Upper lobe of left lung (tissue), 6 donors: ENCODE results near the gene RIMKLA. TPM values are rescaled to one million over a fixed set of nuclear protein-coding genes. Genes with fewer than 3 reads are reported as not detected.
A peak's percentile ranks its signal among the peaks of the same experiment; 100 is the strongest.

ENCODE experiments used
- ATAC-seq, 2 donors: fragments of 200-7000 bp; cut with Tn5 transposase; one replicate each; pipeline ENCODE4 v1.9.1; 2022; ENCODE audit warnings: mild to moderate bottlenecking in 2 of 2, moderate library complexity in 2 of 2; ENCODE audit not compliant: low FRiP score in 2 of 2
- DNase-seq, 2 donors: peaks; one replicate each; pipeline ENCODE4 v3.0.0-alpha.2; 2019 to 2020
- H3K27ac ChIP-seq, 4 donors: fragments of 200-600 bp; sonication (generic); one replicate each; pipeline ENCODE4 v1.5.1; 2016 to 2019
- H3K27me3 ChIP-seq, 4 donors: fragments of 200-600 bp; sonication (generic); one replicate each; pipeline ENCODE4 v1.5.1; 2017 to 2019
- H3K36me3 ChIP-seq, 4 donors: fragments of 200-600 bp; sonication (generic); one replicate each; pipeline ENCODE4 v1.5.1; 2016 to 2019
- H3K4me1 ChIP-seq, 4 donors: fragments of 200-600 bp; sonication (generic); one replicate each; pipeline ENCODE4 v1.5.1; 2018 to 2019
- H3K4me3 ChIP-seq, 4 donors: fragments of 200-600 bp; sonication (generic); one replicate each; pipeline ENCODE4 v1.5.1; 2017 to 2019; ENCODE audit warnings: mild to moderate bottlenecking in 2 of 4, moderate library complexity in 1 of 4
- H3K9me3 ChIP-seq, 4 donors: fragments of 200-600 bp; sonication (generic); one replicate each; pipeline ENCODE4 v1.5.1; 2018 to 2019
- CTCF ChIP-seq, 6 experiments: fragments of 450-650 bp in 4 of 6; fragments of 200-600 bp in 2 of 6; sonication (generic) in 2 of 6; IDR thresholded peaks; one replicate each; pipeline ENCODE4 v1.5.1; 2016 to 2019; ENCODE audit warnings: antibody characterized with exemption in 6 of 6
- EP300 ChIP-seq, 4 donors: sonication (generic); formaldehyde crosslinking; IDR thresholded peaks; one replicate each; pipeline ENCODE4 v1.5.1; 2017; ENCODE audit warnings: antibody characterized with exemption in 4 of 4, control low read depth in 2 of 4
- POLR2A ChIP-seq, 4 donors: fragments of 450-650 bp; IDR thresholded peaks; one replicate each; pipeline ENCODE4 v1.5.1; 2016 to 2017; ENCODE audit warnings: antibody characterized with exemption in 4 of 4, mild to moderate bottlenecking in 2 of 4
- POLR2AphosphoS5 ChIP-seq, 2 donors: sonication (generic); formaldehyde crosslinking; IDR thresholded peaks; one replicate each; pipeline ENCODE4 v1.5.1; 2017; ENCODE audit warnings: antibody characterized with exemption in 2 of 2
- WGBS, 2 donors: methylation state at CpG; one replicate each; pipeline ENCODE4 v1.1.5; 2017 to 2018; 5-methylcytosine and 5-hydroxymethylcytosine counted together
- total RNA-seq, 6 donors: library from RNA; depleted of rRNA in 4 of 6; stranded (reverse); fragments of >200 nt in 4 of 6; gene quantifications; one replicate each; pipeline versions ENCODE4 v1.1.0 to v1.2.1, GENCODE V29; 2016 to 2021
- donor health status: DM: no; HTN: no; CAD: no; lungs with moderate emphysema.
- donor health status: DM: no; HTN: yes; CAD: no; lungs with severe emphysema.

The RIMKLA gene
- total RNA-seq, 6 donors from 2014 or later, result 5.2 to 16.6 (median 9.3) TPM

- H3K4me1 ChIP-seq, result no peaks in the 10 kb centered on the region
- DNase-seq (no peak), ATAC-seq (peak in 1 of 2 donors; percentile 32)
- no peaks in the 10 kb centered on the region for H3K36me3 ChIP-seq
- no peak overlapping the region for H3K4me3 ChIP-seq
- H3K27me3 ChIP-seq, result no peaks in the 10 kb centered on the region
- H3K9me3 ChIP-seq, result no peaks in the 10 kb centered on the region
- WGBS, 2 donors, result 62 to 64% methylated on average over 2 of the region's 2 CpGs
- H3K27ac ChIP-seq, result no peak overlapping the region
- TF ChIP-seq POLR2A (IDR thresholded peaks at IDR 0.05) (no peak), EP300 (IDR thresholded peaks at IDR 0.05) (no peak), POLR2AphosphoS5 (IDR thresholded peaks at IDR 0.05) (no peak)
These were observed 59.3 kb downstream of the RIMKLA start for GRCh38 chr1:42439940-42440339.

- DNase-seq (no peak), ATAC-seq (no peak)
- Histone ChIP-seq H3K27ac (no peak overlapping the region), H3K4me1 (no peaks in the 10 kb centered on the region), H3K9me3 (no peaks in the 10 kb centered on the region), H3K4me3 (no peak overlapping the region), H3K27me3 (no peaks in the 10 kb centered on the region), H3K36me3 (no peaks in the 10 kb centered on the region)
- 34 to 66% methylated on average over 2 of the region's 2 CpGs for WGBS, 2 donors
- TF ChIP-seq POLR2A (IDR thresholded peaks at IDR 0.05) (no peak), EP300 (IDR thresholded peaks at IDR 0.05) (no peak), CTCF (IDR thresholded peaks at IDR 0.05) (no peak), POLR2AphosphoS5 (IDR thresholded peaks at IDR 0.05) (no peak)
These were observed 62.1 kb downstream of the RIMKLA start for GRCh38 chr1:42442662-42443061.

GRCh38 chr1:42449256-42449655, 68.7 kb downstream of the RIMKLA start:
- Histone ChIP-seq H3K4me1 (no peaks in the 10 kb centered on the region), H3K9me3 (no peaks in the 10 kb centered on the region), H3K27ac (no peak overlapping the region), H3K36me3 (no peaks in the 10 kb centered on the region), H3K27me3 (no peaks in the 10 kb centered on the region), H3K4me3 (no peak overlapping the region)
- TF ChIP-seq CTCF (IDR thresholded peaks at IDR 0.05) (no peak), POLR2AphosphoS5 (IDR thresholded peaks at IDR 0.05) (no peak), EP300 (IDR thresholded peaks at IDR 0.05) (no peak), POLR2A (IDR thresholded peaks at IDR 0.05) (no peak)
- ATAC-seq (no peak), DNase-seq (no peak)

GRCh38 chr1:42450061-42450460, 69.5 kb downstream of the RIMKLA start:
- Histone ChIP-seq H3K27me3 (no peaks in the 10 kb centered on the region), H3K27ac (no peak overlapping the region), H3K4me3 (no peak overlapping the region), H3K9me3 (no peaks in the 10 kb centered on the region), H3K4me1 (peaks cover 0 to under 1% (median 0%) of the 10 kb centered on the region in 4 donors), H3K36me3 (no peaks in the 10 kb centered on the region)
- TF ChIP-seq POLR2AphosphoS5 (IDR thresholded peaks at IDR 0.05), result no peak
- no peak for TF ChIP-seq CTCF (IDR thresholded peaks at IDR 0.05)
- TF ChIP-seq EP300 (IDR thresholded peaks at IDR 0.05), result no peak
- TF ChIP-seq POLR2A (IDR thresholded peaks at IDR 0.05), result no peak
- DNase-seq (no peak), ATAC-seq (no peak)
- 67 to 79% methylated on average over 1 of the region's 1 CpG for WGBS, 2 donors

GRCh38 chr1:42453386-42453785, 72.8 kb downstream of the RIMKLA start:
- Histone ChIP-seq H3K27me3 (no peaks in the 10 kb centered on the region), H3K27ac (no peak overlapping the region), H3K4me1 (peaks cover 14 to 25% (median 15%) of the 10 kb centered on the region in 4 donors), H3K36me3 (peaks cover 0 to 5% (median 0%) of the 10 kb centered on the region in 4 donors), H3K4me3 (no peak overlapping the region), H3K9me3 (no peaks in the 10 kb centered on the region)
- ATAC-seq (no peak), DNase-seq (no peak)
- TF ChIP-seq CTCF (IDR thresholded peaks at IDR 0.05), result no peak
- 86 to 89% methylated on average over 4 of the region's 4 CpGs for WGBS, 2 donors
